ENCODE measurements around the gene DACH1.

The DACH1 gene

DNA sequence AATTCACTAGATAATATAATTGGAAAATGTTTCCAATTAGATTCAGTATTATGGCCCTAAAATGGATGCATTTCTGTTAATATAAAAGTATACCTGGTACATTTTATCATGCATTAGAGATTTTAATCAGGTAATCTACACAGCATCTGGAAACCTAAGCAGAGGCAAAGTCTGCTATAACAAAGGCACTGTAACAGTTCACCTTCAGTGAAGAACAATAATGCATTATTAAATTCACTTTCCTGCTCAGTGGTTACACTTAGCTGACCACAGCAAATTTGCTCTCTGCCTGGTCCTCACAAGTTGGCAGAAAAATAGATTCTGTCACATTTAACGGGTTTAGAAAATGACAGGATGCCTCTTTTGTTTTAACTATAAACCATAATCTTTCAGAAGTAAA, 326.9 kb downstream of the DACH1 start:
- ChIA-PET POLR2A (no interaction called here), CTCF (no interaction called here)
- Histone ChIP-seq H3K4me3 (ENCODE audit: low read depth, low read length) (no peak overlapping the region), H3K9me3 (ENCODE audit: control insufficient read depth, insufficient read depth, low read depth, low read length) (no peaks in the 10 kb centered on the region), H3K36me3 (ENCODE audit: control insufficient read depth in 2 of 2, insufficient read depth in 1 of 2, low read length in 2 of 2) (no peaks in the 10 kb centered on the region), H3K4me1 (ENCODE audit: control insufficient read depth, insufficient read depth, low read length) (no peaks in the 10 kb centered on the region), H3K27ac (ENCODE audit: extremely low read depth, low read depth, low read length) (no peak overlapping the region)
- no peak for TF ChIP-seq ZNF175 (tag by site-specific recombination; IDR thresholded peaks at IDR 0.05)
- TF ChIP-seq, protein P1, sequence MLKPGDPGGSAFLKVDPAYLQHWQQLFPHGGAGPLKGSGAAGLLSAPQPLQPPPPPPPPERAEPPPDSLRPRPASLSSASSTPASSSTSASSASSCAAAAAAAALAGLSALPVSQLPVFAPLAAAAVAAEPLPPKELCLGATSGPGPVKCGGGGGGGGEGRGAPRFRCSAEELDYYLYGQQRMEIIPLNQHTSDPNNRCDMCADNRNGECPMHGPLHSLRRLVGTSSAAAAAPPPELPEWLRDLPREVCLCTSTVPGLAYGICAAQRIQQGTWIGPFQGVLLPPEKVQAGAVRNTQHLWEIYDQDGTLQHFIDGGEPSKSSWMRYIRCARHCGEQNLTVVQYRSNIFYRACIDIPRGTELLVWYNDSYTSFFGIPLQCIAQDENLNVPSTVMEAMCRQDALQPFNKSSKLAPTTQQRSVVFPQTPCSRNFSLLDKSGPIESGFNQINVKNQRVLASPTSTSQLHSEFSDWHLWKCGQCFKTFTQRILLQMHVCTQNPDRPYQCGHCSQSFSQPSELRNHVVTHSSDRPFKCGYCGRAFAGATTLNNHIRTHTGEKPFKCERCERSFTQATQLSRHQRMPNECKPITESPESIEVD (tag by site-specific recombination; IDR thresholded peaks at IDR 0.05): no peak
- TF ChIP-seq ZNF621 (tag by site-specific recombination; IDR thresholded peaks at IDR 0.05): no peak

DNA sequence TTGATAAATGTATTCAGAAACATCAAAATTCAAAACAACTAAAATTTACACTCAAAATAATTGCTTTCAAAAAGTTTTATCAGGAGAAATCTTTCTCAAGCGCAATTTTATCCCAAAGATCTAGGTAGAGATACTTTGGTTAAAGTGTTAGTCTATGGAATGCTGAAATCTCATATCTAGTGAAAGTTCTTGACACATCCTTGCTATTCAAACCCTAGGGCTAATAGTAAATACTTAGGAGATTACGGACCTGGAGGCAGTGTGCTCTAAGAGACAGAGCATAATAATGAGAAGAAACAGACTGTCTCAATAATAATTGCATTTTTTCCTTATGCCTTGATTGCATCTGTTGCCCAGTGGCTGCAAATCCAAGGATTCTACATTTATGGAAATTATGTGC, 330.8 kb downstream of the DACH1 start:
- ChIA-PET CTCF (no interaction called here), POLR2A (no interaction called here)
- H3K4me1 ChIP-seq (ENCODE audit: control insufficient read depth, insufficient read depth, low read length): no peaks in the 10 kb centered on the region
- H3K9me3 ChIP-seq (ENCODE audit: control insufficient read depth, insufficient read depth, low read depth, low read length): no peaks in the 10 kb centered on the region
- no peak overlapping the region for H3K27ac ChIP-seq (ENCODE audit: extremely low read depth, low read depth, low read length)
- no peaks in the 10 kb centered on the region for H3K36me3 ChIP-seq (ENCODE audit: control insufficient read depth in 2 of 2, insufficient read depth in 1 of 2, low read length in 2 of 2)
- TF ChIP-seq ZNF658 (tag by site-specific recombination; IDR thresholded peaks at IDR 0.05) (no peak), SCRT2 (tag by site-specific recombination; IDR thresholded peaks at IDR 0.05) (no peak), ZNF274 (IDR thresholded peaks at IDR 0.05; ENCODE audit: low read length) (no peak), ZNF274 (tag by site-specific recombination; IDR thresholded peaks at IDR 0.05; ENCODE audit: borderline replicate concordance) (no peak), ZNF114 (tag by site-specific recombination; IDR thresholded peaks at IDR 0.05) (no peak), ZNF174 (tag by site-specific recombination; IDR thresholded peaks at IDR 0.05) (no peak), SP3 (tag by site-specific recombination; IDR thresholded peaks at IDR 0.05) (no peak), ZNF223 (tag by site-specific recombination; IDR thresholded peaks at IDR 0.05) (no peak), ZNF558 (tag by site-specific recombination; IDR thresholded peaks at IDR 0.05) (no peak), ZNF785 (tag by site-specific recombination; IDR thresholded peaks at IDR 0.05) (no peak), ZNF514 (tag by site-specific recombination; IDR thresholded peaks at IDR 0.05) (no peak), ZNF610 (tag by site-specific recombination; IDR thresholded peaks at IDR 0.05; ENCODE audit: borderline replicate concordance) (no peak)
- TF ChIP-seq, protein P2, sequence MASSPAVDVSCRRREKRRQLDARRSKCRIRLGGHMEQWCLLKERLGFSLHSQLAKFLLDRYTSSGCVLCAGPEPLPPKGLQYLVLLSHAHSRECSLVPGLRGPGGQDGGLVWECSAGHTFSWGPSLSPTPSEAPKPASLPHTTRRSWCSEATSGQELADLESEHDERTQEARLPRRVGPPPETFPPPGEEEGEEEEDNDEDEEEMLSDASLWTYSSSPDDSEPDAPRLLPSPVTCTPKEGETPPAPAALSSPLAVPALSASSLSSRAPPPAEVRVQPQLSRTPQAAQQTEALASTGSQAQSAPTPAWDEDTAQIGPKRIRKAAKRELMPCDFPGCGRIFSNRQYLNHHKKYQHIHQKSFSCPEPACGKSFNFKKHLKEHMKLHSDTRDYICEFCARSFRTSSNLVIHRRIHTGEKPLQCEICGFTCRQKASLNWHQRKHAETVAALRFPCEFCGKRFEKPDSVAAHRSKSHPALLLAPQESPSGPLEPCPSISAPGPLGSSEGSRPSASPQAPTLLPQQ (tag by site-specific recombination; IDR thresholded peaks at IDR 0.05): no peak
- TF ChIP-seq, protein P3, sequence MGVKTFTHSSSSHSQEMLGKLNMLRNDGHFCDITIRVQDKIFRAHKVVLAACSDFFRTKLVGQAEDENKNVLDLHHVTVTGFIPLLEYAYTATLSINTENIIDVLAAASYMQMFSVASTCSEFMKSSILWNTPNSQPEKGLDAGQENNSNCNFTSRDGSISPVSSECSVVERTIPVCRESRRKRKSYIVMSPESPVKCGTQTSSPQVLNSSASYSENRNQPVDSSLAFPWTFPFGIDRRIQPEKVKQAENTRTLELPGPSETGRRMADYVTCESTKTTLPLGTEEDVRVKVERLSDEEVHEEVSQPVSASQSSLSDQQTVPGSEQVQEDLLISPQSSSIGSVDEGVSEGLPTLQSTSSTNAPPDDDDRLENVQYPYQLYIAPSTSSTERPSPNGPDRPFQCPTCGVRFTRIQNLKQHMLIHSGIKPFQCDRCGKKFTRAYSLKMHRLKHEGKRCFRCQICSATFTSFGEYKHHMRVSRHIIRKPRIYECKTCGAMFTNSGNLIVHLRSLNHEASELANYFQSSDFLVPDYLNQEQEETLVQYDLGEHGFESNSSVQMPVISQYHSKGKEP (tag by site-specific recombination; IDR thresholded peaks at IDR 0.05): no peak
- TF ChIP-seq, protein P4, sequence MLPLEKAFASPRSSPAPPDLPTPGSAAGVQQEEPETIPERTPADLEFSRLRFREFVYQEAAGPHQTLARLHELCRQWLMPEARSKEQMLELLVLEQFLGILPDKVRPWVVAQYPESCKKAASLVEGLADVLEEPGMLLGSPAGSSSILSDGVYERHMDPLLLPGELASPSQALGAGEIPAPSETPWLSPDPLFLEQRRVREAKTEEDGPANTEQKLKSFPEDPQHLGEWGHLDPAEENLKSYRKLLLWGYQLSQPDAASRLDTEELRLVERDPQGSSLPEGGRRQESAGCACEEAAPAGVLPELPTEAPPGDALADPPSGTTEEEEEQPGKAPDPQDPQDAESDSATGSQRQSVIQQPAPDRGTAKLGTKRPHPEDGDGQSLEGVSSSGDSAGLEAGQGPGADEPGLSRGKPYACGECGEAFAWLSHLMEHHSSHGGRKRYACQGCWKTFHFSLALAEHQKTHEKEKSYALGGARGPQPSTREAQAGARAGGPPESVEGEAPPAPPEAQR (tag by site-specific recombination; IDR thresholded peaks at IDR 0.05): no peak
- TF ChIP-seq, protein P5, sequence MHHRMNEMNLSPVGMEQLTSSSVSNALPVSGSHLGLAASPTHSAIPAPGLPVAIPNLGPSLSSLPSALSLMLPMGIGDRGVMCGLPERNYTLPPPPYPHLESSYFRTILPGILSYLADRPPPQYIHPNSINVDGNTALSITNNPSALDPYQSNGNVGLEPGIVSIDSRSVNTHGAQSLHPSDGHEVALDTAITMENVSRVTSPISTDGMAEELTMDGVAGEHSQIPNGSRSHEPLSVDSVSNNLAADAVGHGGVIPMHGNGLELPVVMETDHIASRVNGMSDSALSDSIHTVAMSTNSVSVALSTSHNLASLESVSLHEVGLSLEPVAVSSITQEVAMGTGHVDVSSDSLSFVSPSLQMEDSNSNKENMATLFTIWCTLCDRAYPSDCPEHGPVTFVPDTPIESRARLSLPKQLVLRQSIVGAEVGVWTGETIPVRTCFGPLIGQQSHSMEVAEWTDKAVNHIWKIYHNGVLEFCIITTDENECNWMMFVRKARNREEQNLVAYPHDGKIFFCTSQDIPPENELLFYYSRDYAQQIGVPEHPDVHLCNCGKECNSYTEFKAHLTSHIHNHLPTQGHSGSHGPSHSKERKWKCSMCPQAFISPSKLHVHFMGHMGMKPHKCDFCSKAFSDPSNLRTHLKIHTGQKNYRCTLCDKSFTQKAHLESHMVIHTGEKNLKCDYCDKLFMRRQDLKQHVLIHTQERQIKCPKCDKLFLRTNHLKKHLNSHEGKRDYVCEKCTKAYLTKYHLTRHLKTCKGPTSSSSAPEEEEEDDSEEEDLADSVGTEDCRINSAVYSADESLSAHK (tag by site-specific recombination; IDR thresholded peaks at IDR 0.05): no peak
- H3K4me3 ChIP-seq (ENCODE audit: low read depth, low read length): no peak overlapping the region
